Measurements from ENCODE around the gene FASTK.

FASTK gene

DNA sequence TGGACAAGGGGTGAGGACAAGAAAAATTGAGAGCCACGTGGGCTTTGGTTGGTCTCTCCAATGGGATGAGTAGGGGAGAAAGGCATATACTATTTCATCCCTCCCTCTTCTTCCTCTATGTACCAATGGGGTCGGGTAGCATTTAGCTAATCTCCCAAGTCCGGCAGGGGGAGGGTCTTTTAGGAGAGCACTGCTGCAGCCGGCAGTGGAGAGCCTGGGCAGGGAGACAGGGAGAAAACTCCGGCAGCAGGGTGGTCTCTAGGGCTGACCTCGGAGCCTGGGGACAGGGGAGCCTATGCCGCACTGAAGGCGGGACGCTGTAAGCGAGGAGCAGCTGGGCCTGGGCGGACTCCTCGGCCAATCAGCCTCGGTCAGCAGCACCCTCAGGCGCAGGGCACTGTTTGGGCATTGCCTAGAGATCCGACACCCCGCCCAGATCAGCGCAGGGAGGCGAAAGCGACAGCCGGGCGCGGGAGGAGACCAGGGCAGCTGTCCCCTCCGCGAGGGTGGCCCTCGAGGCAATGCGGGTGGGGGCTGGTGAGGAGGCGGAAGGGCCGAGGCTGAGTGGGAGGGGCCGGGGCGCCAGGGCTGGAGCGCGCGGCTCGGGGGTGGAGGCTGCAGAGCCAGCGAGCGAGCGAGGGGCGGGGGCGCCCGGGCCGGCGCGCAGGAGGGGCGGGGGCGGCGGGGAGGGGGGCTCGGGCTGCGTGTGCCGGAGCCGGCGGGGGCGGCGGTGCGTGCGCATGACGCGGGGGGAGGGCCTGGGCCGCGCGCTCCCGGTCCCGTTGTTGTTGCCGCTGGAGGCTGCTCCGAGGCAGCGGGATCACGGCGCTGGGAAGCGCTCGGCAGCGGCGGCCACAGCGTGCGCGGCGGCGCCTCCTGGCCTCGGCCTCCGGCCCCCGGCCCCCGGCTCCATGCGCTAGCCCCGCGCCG is 5.3 kb upstream of the FASTK start, which contains the start of gene AGAP3:
TSS of gene AGAP3 (plus strand) at position 785 of the 930 bp plus-strand sequence. CDS start 267 bp downstream, outside the sequence.
- DNase-seq, result peak; percentile 66
- in situ Hi-C loops (cut with MboI; ENCODE audit: low pct_unique_long_range_greater_than_20kb, low sequenced_read_pairs), result no loop called here

DNA sequence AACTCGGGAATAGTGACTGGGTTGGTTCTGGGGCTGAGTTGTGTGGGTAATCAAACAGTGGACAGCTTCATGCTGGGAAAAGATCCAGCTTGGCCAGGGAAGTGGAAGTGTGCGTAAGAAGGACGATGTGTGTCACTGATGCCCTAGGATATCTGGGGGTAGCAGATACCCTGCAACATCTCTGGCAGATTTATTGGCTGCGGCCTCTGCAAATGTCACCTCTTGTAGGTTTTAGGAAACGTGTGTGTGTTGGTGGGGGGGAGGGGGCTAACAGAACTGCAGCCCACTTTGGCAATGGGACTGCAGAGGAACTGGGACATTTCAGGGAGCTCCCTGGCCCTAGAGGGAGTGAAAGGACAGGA is 4.7 kb upstream of the FASTK start:
- DNase-seq, result no peak
- in situ Hi-C loops (cut with MboI; ENCODE audit: low pct_unique_long_range_greater_than_20kb, low sequenced_read_pairs), result no loop called here

DNA sequence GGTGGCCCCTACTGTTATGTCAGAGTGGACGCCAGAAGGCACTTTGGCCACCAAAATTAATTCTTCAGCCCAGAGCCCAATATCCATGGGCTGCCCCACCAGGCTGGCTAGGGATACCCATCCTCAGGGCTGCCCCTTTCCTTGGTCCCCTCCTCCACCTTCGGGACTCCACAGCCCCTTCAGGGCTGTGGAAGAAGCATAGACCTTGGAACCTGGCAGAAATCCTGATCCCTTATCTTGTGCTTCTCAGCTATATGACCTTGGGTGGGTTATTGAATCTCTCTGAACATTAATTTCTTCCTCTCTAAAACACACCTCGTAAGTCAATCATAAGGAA is 3.2 kb upstream of the FASTK start:
- in situ Hi-C loops (cut with MboI; ENCODE audit: low pct_unique_long_range_greater_than_20kb, low sequenced_read_pairs), result no loop called here
- no peak for DNase-seq

DNA sequence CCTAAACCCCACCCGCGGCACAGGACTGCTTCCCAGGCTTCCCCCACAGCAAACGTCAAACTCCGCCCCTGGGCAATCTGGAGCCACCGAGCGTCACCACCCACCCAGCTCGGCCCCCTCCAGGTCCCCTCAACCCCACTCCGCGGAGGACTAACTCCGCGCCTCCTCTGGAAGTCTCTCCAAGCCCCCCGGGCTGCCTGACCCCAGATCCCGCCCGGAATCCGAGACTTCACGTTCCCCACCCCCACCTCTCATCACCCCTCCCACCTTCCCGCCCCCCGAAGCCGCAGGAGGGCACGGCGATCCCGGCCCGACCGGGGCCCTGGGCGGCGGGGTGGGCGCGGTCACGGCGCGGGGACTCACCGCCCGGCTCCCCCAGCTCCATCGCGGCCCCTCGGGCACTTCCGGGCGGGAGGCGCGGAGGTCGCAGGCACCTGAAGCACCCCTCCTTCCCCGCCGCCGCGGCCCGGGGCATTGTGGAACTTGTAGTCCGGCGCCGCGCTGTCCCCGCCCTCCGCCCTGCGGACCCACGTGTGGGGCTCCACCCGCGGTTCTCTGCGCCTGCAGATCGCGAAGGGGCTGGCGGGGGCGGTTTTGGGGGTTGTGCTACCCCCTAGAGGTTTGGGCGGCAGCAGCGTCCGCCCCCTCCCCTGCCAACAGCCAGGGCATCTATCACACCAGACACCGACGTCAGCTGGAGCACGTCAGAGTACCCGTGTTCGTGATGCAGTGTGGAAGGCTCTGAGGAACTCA is 2.6 kb upstream of the FASTK start, which contains the start of gene TMUB1:
TSS of gene TMUB1 (minus strand) at position 423 of the 753 bp plus-strand sequence. CDS start 930 bp downstream, outside the sequence.
- DNase-seq, result peak; percentile 65
- in situ Hi-C loops (cut with MboI; ENCODE audit: low pct_unique_long_range_greater_than_20kb, low sequenced_read_pairs), result no loop called here

DNA sequence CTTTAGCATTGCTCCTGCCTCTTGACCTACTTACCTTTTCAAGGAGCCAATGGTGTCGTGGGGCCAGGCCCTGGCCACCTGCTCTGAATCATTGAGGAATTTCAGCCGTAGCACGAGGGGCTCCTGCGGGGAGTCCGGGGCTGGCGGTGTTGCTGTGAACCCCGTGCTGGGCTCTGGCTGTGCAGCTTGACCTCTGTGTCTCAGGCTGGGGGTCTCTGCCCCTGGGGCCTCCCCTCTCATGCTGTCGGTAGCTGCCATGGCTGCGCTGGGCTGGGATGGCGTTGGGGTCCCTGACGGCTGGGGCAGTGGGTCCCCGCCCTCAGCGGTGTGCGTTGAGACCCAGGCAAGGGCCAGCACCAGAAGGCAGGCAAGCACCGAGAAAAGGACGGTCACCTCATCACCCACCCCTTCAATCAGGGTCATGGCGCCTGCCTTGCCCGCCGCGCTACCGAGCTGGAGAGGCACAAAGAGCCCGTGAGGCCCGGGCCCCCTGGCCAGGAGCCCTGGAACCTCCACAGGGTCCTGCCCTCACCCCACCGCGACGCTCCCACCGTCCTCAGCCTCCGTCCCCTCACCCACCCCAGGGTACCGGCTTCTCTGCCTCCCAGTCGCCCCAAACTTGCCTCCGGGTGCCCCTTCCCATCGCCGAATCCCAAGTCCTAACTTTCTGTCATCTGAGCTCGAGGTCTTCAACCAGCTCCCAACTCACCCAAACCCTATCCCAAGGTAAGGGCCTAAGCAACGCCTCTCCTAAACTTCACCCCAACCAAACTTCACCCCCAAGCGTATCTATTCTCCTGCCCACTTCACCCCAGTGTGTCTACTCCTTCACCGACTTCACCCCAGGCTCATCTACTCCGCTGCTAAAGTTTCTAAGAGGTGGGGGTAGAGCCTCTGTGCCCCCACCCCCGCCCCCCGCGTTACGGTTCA is 1.8 kb upstream of the FASTK start:
- in situ Hi-C loops (cut with MboI; ENCODE audit: low pct_unique_long_range_greater_than_20kb, low sequenced_read_pairs), result no loop called here
- DNase-seq, result no peak

DNA sequence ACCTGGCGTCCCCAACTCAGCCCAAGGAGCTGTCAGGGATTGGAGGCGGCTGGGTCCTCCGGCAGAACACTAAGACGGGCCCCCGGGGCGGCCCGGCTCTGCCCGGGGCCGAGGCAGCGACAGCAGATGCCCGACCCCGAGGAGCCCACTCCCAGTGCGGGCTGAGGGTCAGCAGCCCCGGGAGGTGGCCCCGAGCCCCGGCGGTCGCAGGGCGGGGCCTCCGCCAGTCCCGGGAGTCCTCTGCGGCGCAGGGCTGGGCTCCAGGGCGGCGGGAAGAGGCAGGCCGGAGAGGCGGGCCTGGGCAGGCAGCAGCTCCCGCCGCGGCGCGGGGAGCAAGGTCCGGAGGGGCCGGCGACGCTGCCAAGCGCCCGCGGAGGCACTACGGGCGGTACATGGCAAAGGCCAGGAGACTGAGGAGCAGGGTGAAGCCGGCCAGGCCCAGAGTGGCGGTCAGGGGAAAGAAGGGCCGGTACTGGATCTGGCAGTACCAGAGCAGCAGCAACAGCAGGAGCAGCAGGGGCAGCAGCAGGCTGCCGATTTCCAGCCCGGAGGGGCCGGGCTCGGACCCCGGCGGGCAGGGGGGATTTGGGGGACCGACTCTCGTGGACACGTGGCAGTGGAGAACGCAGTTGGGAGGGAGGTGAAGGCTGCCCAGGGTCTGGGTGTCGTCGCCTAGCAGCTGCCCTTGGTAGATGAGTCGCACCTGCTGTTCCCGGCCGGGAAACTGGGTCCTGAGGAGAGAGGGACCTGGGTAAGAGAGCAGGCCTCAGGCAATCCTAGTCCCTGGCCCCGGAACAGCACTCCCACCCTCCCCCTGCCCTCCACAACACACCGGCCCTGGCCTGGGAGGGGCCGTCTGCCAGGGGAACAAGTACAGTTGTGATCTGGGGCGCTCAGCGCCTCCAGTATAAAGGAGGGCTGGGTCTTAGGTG is 827 bp upstream of the FASTK start:
- in situ Hi-C loops (cut with MboI; ENCODE audit: low pct_unique_long_range_greater_than_20kb, low sequenced_read_pairs), result no loop called here
- DNase-seq, result no peak

DNA sequence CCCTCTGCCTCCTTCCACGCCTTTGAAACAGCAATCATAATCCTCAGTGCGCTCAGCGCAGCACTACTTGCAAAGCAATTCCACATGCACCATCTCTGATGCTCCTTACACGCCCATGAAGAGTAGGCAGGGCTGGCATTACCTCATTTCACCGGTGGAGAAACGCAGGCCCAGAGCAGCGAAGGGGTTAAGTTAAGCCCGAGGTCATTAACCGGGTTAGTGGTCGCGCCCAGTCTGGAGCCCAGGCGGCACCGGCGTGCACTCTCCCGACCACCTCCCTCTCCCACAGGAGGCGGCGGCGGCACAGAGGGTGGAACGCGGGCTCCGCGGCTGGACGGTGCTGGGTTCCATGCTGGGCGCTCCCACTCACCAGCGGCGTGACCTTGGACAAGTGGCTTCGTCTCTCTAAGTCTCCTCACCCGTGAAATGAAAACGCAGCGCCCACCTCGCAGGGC is 515 bp downstream of the FASTK start:
- DNase-seq, result peak; percentile 26
- in situ Hi-C loops (cut with MboI; ENCODE audit: low pct_unique_long_range_greater_than_20kb, low sequenced_read_pairs), result no loop called here

DNA sequence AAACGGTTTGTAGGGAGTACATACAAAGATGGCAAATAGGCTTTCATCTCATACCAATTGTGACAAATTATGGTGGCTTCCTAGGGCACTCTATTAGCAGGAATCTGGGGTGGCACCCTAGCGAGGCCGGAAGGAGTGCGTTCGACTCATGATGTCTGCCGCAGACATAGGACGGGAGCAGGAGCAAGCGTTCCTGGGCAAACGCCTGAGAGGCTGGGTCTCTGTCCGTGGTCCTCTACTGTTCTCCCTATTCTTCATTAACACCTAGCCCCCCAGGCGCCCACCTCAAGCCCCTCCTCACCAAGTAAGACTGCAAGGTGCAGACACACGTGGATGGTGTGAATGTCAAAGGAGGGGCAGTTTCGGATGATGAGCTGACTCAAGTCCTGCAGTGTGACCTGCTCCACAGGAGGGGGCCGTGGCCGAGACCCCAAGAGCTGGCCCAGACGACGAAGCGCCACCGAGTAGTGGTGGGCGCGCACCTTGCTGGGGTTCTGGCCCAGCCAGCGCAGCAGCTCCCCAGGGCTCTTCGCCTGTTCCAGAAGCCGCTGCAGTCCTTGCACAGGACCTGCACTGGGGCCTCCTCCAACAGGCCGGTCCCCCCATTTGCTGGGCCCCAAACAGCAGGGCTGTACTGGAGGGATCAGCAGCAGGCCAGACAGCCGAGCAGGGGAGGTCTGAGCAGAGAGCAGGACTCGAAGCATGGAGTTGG is 1.3 kb downstream of the FASTK start:
- in situ Hi-C loops (cut with MboI; ENCODE audit: low pct_unique_long_range_greater_than_20kb, low sequenced_read_pairs), result no loop called here
- no peak for DNase-seq

DNA sequence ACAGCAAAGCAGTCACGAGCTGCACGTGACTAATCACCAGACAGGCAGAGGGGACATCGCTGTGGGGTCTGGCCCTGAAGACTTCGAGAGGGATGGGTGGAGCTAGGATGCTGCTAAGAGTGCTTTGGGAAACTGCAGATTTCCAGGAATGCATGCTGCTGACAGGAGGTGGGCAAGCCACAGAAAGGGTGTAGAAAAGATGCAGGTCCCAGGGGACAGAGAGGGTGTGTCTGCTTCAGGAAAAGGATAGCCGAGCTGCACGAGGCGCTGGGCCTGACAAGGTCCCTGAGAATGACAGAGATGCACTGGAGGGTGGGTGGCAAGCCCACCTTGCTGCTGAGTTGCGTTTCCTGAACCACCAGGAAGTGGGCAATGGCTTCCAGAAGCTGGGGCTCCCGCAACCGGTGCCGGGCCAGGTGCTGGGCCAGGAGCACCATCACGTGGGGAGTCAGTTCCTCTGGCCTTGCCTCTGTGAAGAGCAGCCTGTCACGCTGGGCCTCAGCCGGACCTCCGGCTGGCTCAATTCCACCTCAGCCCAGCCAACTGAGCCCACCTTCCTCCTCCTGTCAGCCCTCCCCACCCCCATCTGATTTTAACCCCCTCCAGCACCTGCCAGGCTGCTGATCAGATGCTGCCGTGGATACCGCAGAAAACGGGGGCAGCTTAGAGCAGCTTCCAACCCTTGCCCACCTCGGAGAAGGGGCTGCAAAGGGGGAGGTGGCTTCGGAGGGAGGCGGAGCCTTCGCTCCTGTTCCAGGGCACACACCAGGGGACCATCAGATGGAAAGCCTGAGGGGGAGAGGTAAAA is 2.2 kb downstream of the FASTK start:
- DNase-seq, result no peak

DNA sequence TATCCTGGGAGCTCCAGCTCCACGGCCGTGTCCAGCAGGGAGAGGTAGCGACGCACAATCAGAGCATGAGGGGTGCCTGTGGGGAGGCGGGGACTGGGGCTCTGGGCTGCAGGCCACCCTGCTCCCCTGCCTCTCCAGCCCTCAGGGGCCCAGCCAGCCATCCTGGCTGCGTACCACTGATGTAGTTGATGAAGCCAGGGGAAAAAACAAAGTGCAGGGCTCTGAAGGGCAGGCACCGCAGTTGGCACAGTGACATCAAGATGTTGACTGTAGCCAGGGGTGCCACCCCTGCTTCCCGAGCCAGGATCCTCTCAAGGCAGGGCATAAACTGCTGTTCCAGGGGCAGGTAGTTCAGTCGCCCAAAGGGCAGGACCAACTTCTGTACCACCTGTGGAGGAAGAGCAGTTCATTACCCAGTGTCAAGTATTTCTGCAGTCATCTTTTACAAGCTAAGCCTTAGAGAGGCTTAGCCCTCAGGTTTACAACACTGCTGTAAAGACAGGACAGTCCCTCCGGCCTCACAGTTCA is 2.8 kb downstream of the FASTK start:
- DNase-seq, result no peak
- in situ Hi-C loops (cut with MboI; ENCODE audit: low pct_unique_long_range_greater_than_20kb, low sequenced_read_pairs), result no loop called here

More for the DNA sequence above, 2.2 kb downstream of the FASTK start:
- in situ Hi-C loops (cut with MboI; ENCODE audit: low pct_unique_long_range_greater_than_20kb, low sequenced_read_pairs), result no loop called here

DNA sequence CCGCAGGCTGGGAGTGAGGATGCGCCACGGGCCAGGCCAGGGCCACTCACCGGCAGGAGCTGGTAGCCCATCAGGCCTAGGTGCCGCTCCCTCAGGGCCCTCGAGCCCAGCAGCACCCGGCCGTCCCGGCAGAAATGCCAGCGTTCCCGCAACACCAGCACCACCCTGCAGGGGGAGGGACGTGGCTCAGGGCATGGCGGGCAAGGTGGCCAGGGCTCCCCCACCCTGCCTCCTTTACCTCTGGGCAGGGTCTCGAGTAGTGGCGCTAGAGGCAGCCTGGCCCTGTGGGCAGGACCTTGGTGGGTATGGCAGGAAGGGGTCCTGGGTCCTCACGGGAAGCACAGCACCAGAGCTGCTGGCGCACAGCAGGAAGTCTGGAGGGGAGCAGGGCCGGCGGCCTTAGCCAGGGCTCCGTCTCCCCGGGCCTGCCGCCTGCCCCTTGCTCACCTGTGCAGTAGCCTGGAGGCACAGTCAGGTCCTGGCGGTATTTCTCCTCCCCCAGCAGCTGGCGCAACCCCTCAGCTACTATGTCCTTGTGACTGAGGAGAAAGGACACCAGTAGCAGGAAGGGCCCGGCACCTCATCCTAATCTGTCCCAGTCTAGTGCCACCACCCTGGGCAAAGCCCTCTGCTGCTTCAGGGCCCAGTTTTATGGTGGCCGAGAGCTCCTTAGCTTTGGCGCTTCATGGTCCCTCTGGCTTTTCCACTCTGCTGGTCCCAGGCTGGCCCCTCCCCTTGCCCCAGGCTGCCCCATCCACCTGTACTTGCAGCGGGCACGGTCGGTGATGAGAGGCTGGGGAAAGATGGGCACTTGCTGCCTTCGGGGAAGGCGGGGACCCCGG is 3.5 kb downstream of the FASTK start:
- in situ Hi-C loops (cut with MboI; ENCODE audit: low pct_unique_long_range_greater_than_20kb, low sequenced_read_pairs), result no loop called here
- DNase-seq, result peak; percentile 31

DNA sequence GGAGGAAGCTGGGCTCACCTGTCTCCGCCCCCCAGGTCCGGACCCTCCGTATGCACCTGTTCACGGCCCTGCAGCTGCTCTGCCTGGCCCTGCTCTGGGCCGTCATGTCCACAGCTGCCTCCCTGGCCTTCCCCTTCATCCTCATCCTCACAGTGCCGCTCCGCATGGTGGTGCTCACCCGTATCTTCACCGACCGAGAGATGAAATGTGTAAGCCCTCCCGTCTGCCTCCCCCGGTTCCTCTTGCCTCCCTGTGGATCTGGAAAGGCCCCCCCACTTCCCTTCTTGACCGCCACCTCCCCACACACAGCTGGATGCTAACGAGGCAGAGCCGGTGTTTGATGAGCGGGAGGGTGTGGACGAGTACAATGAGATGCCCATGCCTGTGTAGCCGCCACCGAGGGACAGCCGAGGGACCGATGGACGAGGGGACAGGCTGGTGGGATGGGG is 4.6 kb downstream of the FASTK start:
- no peak for DNase-seq
- in situ Hi-C loops (cut with MboI; ENCODE audit: low pct_unique_long_range_greater_than_20kb, low sequenced_read_pairs), result no loop called here

DNA sequence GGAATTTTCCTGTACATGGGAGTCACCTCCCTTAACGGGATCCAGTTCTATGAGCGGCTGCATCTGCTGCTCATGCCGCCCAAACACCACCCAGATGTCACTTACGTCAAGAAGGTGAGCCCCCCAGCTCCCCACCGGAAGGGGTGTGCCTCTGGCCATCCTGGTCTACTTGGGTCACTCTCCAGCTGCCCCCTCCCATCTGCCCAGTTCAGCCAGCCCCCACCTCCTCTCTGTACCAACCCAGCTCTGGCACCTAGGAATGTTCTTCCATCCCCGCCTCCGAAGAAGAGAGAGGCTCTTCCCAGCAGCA is 5.0 kb downstream of the FASTK start:
- in situ Hi-C loops (cut with MboI; ENCODE audit: low pct_unique_long_range_greater_than_20kb, low sequenced_read_pairs), result no loop called here

DNA sequence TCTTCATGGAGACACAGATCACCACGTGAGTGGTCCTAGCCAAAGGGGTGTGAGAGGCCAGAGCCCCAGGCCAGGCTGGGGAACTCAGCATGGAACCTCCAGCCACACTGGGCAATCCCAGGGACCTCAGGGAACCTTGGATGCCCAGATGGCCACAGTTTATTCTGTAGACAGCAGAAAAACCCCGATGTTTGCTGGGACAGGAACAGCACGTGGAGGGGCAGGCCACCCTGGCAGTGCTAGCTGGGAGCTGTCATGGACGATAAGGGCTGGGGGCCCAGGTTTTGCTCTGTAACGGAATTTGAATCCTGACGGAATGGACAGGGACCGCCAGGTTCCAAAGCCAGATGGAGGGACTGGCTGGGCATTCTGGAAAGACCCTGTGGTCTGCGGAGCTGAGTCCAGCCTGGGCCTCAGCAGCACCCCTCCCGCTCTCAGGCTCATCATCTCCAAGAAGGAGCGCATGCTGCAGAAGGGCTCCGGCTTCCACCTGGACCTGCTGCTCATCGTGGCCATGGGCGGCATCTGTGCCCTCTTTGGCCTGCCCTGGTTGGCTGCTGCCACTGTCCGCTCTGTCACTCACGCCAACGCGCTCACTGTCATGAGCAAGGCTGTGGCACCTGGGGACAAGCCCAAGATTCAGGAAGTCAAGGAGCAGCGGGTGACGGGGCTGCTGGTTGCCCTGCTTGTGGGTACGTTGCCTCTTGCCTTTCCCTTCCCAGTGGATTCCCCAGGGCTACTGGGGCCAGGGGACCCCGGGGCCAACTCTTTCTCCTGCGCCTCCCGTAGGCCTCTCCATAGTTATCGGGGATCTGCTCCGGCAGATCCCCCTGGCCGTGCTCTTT is 5.6 kb downstream of the FASTK start:
- DNase-seq, result no peak
- in situ Hi-C loops (cut with MboI; ENCODE audit: low pct_unique_long_range_greater_than_20kb, low sequenced_read_pairs), result no loop called here

More for the DNA sequence above, 5.0 kb downstream of the FASTK start:
- DNase-seq, result no peak

DNA sequence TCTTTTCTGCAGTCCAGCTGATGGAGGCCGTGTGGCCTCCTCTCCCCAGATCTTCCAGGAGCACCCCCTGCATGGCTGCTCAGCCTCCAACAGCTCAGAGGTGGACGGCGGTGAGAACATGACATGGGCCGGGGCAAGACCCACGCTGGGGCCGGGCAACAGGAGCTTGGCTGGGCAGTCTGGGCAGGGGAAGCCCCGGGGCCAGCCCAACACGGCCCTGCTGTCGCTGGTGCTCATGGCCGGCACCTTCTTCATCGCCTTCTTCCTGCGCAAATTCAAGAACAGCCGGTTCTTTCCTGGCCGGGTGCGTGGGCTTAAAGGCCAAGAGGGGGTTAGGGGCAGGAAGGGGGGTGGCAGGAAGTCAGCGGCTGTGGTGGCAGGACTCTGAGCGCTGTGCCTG is 6.6 kb downstream of the FASTK start:
- no peak for DNase-seq
- in situ Hi-C loops (cut with MboI; ENCODE audit: low pct_unique_long_range_greater_than_20kb, low sequenced_read_pairs), result no loop called here

Data from KBM-7 (cell line).